Measurements from ENCODE around the gene GET3. TPM values are rescaled to one million over a fixed set of nuclear protein-coding genes. Genes with fewer than 3 reads are reported as not detected.

Gene GET3
- total RNA-seq = 127 and 130 TPM in 2 replicates

DNA sequence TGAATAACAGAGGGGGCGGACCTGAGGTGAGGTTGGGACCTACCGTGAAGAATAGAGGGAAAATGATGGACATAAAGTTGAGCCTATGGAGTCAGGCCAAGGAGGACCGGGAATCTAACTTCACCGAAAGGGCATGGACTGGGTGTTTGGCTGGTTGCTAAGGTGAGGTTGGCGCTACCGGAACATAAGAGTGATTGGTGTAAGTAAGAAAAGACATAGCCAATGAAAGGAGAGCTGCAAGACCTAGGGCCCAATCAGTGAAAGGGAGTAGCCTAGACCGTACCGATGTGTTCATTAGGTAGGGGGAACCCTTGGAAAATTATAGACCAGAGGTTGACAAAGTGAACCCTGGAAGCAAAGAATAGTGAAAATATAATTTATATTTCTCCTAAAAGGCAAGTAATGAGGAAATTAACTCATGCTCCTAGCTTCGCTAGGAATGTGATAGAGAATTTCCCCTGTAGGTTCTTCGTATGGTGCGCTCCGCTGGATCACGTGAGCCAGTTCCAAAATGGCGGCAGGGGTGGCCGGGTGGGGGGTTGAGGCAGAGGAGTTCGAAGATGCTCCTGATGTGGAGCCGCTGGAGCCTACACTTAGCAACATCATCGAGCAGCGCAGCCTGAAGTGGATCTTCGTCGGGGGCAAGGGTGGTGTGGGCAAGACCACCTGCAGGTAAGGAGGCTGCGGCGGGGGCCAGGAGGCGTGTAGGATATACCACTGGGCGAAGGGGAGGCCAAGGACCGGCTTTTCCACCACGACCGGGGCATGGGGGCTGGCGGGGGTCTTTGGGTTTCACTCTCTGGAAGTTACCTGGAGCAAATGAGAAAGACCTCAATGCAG is at the start of gene GET3:
Gene GET3 (plus strand): TSS at position 503 of the 840 bp plus-strand sequence. CDS start 9 bp downstream, at position 512.

DNA sequence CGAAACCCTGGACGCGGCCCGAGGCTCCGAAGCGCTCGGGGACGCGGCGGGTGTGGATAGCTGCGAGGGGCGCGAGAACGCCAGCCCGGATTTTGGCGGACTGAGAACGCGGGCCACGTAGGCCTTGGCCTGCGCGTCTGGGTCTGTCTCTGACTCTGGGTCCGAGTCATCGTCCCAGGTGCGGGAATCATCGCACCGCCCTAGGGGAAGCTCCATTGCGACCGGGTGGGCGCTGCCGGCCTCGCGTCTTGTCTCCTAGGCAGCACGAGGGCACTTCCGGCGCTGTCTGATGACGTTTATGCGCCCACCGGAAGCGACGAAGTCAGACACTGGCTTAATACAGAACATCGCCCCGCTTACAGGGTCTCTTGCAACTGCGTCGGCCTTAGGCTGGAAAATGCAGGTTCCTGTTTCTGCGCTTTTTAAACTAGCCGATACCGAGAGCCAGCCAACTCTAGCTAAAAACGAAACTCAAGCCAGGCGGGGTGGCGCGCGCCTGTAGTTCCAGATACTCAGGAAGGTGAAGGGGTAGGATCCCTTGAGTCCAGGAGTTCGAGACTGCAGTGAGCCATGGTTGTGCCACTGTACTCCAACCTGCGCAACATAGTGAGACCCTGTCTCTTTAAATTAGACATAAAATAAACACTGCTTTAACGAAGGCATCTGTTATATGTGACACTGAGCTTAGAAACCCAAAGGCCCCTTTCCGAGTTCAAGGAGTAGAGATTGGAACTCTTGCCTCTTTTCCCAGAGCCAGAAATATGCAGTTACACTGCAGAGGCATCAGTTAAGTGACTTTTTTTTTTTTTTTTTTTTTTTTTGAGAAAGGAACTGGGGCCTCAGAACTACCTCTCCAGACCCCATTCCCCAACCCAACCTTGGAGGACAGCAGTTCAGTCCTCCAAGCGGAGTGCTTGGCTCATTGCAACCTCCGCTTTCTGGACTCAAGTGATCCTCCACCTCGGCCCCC is 40.6 kb upstream of the GET3 start, which contains the start of gene FBXW9:
Gene FBXW9 (minus strand): TSS at position 266 of the 970 bp plus-strand sequence. CDS start 50 bp downstream, at position 216.

GRCh38 chr19:12723641-12724426 is 13.5 kb upstream of the GET3 start, which contains the start of gene TNPO2:
TNPO2 (minus strand) TSS chr19:12723932; CDS start chr19:12720977, 2,955 bp downstream.

DNA sequence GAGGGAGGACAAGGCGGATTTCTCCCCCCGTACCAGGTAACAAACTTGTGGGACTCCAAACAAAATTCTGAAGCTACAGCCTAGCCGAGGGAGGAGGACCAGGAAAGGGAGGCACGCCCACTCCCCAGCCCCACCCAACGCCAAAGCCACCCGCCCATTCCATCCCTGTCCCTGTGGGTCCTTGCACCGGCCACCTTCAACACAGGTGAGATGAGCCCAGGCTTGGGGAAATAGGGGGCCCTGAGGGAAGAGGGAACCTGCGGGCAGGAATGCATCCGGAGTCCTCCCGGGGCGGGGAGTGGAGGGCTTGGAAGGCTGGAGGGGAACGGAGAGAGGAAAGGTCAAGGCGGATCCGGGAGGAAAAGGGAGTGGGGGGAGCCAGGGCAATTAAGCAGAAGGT is 14.3 kb downstream of the GET3 start, which contains the start of gene BEST2:
Gene BEST2 (plus strand): TSS at position 157 of the 400 bp plus-strand sequence. CDS start 802 bp downstream, outside the sequence.

DNA sequence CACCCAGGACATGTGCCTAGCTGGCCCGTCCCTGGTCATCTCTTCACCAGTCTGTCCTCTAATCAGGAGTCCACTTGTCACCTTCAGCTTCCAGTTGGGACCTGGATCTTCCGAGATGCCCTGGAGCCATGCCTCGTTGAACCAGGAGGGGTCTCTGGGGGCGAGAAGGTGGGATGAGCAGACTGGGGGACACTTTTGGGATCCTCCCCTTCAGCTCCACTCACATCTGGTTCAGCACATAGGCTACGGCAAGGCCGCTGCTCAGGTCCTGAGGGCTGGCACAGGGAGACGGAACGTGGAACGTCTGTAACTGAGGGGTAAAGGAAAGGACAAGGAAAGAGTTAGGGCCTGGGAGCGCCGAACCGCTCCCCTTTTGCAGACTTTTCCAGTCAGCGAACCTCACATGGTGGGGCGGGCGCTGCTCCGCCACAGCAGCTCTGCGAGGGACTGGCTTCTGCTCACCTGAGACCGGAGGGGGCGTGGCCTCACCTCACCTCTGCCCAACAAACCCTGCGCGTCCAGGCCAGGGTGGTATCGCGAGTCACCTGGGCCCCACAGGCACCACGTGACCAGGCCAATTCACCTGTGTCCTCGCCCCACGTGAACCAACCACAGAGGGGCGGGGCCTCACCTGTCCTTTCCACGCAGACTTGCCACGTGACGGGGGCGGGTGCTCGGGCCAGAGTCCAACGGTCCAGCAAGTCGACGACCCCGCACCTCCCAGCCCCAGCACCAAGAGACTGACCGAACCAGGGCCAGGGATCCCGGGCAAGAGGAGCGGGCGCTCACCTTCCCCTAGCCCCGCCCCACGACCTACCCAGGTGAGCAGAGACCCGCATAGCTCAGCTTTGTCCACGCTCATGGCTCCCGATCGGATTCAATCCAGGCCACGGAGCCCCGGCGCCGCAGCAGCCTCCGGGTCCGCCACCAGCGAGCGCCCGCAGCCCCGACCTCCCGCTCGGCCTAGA is 37.6 kb downstream of the GET3 start, which contains the start of gene HOOK2:
Gene HOOK2 (minus strand): TSS at position 965 of the 968 bp plus-strand sequence. CDS start 103 bp downstream, at position 862.

DNA sequence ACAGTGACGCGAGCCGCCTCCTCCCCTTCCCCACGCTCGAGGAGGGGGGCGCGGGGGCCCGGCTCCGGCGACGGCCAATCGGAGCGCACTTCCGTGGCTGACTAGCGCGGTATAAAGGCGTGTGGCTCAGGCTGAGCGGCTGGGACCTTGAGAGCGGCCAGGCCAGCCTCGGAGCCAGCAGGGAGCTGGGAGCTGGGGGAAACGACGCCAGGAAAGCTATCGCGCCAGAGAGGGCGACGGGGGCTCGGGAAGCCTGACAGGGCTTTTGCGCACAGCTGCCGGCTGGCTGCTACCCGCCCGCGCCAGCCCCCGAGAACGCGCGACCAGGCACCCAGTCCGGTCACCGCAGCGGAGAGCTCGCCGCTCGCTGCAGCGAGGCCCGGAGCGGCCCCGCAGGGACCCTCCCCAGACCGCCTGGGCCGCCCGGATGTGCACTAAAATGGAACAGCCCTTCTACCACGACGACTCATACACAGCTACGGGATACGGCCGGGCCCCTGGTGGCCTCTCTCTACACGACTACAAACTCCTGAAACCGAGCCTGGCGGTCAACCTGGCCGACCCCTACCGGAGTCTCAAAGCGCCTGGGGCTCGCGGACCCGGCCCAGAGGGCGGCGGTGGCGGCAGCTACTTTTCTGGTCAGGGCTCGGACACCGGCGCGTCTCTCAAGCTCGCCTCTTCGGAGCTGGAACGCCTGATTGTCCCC is 54.2 kb downstream of the GET3 start, which contains the start of gene JUNB:
Gene JUNB (plus strand): TSS at position 142 of the 706 bp plus-strand sequence. CDS start 286 bp downstream, at position 428.

Other genes starting within 250 kb of the GET3 start
- gene ZNF564, start 186.0 kb upstream of the GET3 start, total RNA-seq = 2.3 and 2.9 TPM in 2 replicates
- 2.4 and 4.2 TPM in 2 replicates for gene ZNF490, start 126.7 kb upstream of the GET3 start, total RNA-seq
- gene ZNF791, start 126.6 kb upstream of the GET3 start, total RNA-seq = 6.0 and 8.1 TPM in 2 replicates
- gene MAN2B1, start 70.8 kb upstream of the GET3 start, total RNA-seq = 44.3 and 78.7 TPM in 2 replicates
- gene WDR83, start 70.7 kb upstream of the GET3 start, total RNA-seq = 8.5 and 10.4 TPM in 2 replicates
- 65.2 and 76.4 TPM in 2 replicates for gene DHPS, start 55.6 kb upstream of the GET3 start, total RNA-seq
- not detected in 2 replicates for gene GNG14, start 49.5 kb upstream of the GET3 start, total RNA-seq
- gene FBXW9, start 40.9 kb upstream of the GET3 start, total RNA-seq = 25.1 and 30.7 TPM in 2 replicates
- gene TNPO2, start 13.6 kb upstream of the GET3 start, total RNA-seq = 44.5 and 46.6 TPM in 2 replicates
- 221 and 294 TPM in 2 replicates for gene TRIR, start 2.8 kb upstream of the GET3 start, total RNA-seq
- gene BEST2, start 14.3 kb downstream of the GET3 start, total RNA-seq = 0.38 TPM in 1 of 2 replicates, not detected in the other
- gene HOOK2, start 38.1 kb downstream of the GET3 start, total RNA-seq = 7.3 and 13.2 TPM in 2 replicates
- gene JUNB, start 54.0 kb downstream of the GET3 start, total RNA-seq = 176 and 209 TPM in 2 replicates
- gene PRDX2, start 64.3 kb downstream of the GET3 start, total RNA-seq = 394 and 417 TPM in 2 replicates
- 0.76 TPM in 1 of 2 replicates, not detected in the other for gene THSD8, start 64.6 kb downstream of the GET3 start, total RNA-seq
- gene RNASEH2A, start 69.1 kb downstream of the GET3 start, total RNA-seq = 12.3 and 59.2 TPM in 2 replicates
- not detected in 2 replicates for gene RTBDN, start 97.1 kb downstream of the GET3 start, total RNA-seq
- gene MAST1, start 101.0 kb downstream of the GET3 start, total RNA-seq = 0.49 and 1.0 TPM in 2 replicates
- gene DNASE2, start 144.0 kb downstream of the GET3 start, total RNA-seq = 23.1 and 54.4 TPM in 2 replicates
- gene KLF1, start 149.7 kb downstream of the GET3 start, total RNA-seq = not detected in 2 replicates
- gene GCDH, start 153.7 kb downstream of the GET3 start, total RNA-seq = 32.6 and 60.9 TPM in 2 replicates
- 0.25 and 0.33 TPM in 2 replicates for gene SYCE2, start 181.8 kb downstream of the GET3 start, total RNA-seq
- gene FARSA, start 196.2 kb downstream of the GET3 start, total RNA-seq = 61.7 and 98.1 TPM in 2 replicates
- gene CALR, start 201.1 kb downstream of the GET3 start, total RNA-seq = 525 and 1,118 TPM in 2 replicates
- gene RAD23A, start 208.4 kb downstream of the GET3 start, total RNA-seq = 104 and 117 TPM in 2 replicates
- gene GADD45GIP1, start 219.7 kb downstream of the GET3 start, total RNA-seq = 45.5 and 82.6 TPM in 2 replicates
- 0.16 TPM in 1 of 2 replicates, not detected in the other for gene DAND5, start 232.1 kb downstream of the GET3 start, total RNA-seq

All from mesangial cell (primary cell).